Neural crest cell (in vitro differentiated cells): ENCODE data around the gene AUTS2. TPM values are rescaled to one million over a fixed set of nuclear protein-coding genes. Genes with fewer than 3 reads are reported as not detected.
A peak's percentile ranks its signal among the peaks of the same experiment; 100 is the strongest.

Experiments
- DNase-seq: peaks from one replicate; pipeline ENCODE4 v3.0.0; 2021; ENCODE audit warnings: low read depth, mixed read lengths, low spot score
- H3K27ac Mint-ChIP-seq: one replicate; pipeline ENCODE4 v1.8.0; 2021; ENCODE audit warnings: mild to moderate bottlenecking, mixed read lengths; ENCODE audit not compliant: unreplicated experiment
- H3K27me3 Mint-ChIP-seq: 2 replicates; pipeline ENCODE4 v1.8.0; 2021; ENCODE audit warnings: low read depth, mild to moderate bottlenecking, mixed read lengths
- H3K36me3 Mint-ChIP-seq: 2 replicates; pipeline ENCODE4 v1.8.0; 2021; ENCODE audit warnings: low read depth, mild to moderate bottlenecking, mixed read lengths
- H3K4me1 Mint-ChIP-seq: 2 replicates; pipeline ENCODE4 v1.8.0; 2021; ENCODE audit warnings: mixed read lengths
- H3K4me3 Mint-ChIP-seq: one replicate; pipeline ENCODE4 v1.8.0; 2021; ENCODE audit warnings: mild to moderate bottlenecking, mixed read lengths
- H3K9me3 Mint-ChIP-seq: 2 replicates; pipeline ENCODE4 v1.8.0; 2021; ENCODE audit warnings: mixed read lengths
- total RNA-seq: library from RNA; stranded (reverse); gene quantifications from 2 replicates; pipeline ENCODE4 v1.2.1, GENCODE V29; 2021
- TF ChIP-seq, protein P1 (sequence below): fragments of 200-600 bp; sonication (generic); conservative IDR thresholded peaks from 2 replicates; pipeline ENCODE4 v1.5.0; 2021; ENCODE audit warnings: antibody characterized with exemption, mild to moderate bottlenecking

Gene AUTS2
- total RNA-seq, 1 donor from 2014 or later = 152 TPM

GRCh38 chr7:70595755-70596597 lies 997.7 kb downstream of the AUTS2 start:
- Mint-ChIP-seq H3K4me3 (peak overlapping the region; percentile 81), H3K4me1 (peaks cover 18% of the 10 kb centered on the region), H3K36me3 (peaks cover 8% of the 10 kb centered on the region), H3K27me3 (peaks cover 70% of the 10 kb centered on the region), H3K9me3 (peaks cover 4% of the 10 kb centered on the region), H3K27ac (no peak overlapping the region)
- DNase-seq = no peak
- TF ChIP-seq, protein P1, sequence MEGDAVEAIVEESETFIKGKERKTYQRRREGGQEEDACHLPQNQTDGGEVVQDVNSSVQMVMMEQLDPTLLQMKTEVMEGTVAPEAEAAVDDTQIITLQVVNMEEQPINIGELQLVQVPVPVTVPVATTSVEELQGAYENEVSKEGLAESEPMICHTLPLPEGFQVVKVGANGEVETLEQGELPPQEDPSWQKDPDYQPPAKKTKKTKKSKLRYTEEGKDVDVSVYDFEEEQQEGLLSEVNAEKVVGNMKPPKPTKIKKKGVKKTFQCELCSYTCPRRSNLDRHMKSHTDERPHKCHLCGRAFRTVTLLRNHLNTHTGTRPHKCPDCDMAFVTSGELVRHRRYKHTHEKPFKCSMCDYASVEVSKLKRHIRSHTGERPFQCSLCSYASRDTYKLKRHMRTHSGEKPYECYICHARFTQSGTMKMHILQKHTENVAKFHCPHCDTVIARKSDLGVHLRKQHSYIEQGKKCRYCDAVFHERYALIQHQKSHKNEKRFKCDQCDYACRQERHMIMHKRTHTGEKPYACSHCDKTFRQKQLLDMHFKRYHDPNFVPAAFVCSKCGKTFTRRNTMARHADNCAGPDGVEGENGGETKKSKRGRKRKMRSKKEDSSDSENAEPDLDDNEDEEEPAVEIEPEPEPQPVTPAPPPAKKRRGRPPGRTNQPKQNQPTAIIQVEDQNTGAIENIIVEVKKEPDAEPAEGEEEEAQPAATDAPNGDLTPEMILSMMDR = no peak

DNA sequence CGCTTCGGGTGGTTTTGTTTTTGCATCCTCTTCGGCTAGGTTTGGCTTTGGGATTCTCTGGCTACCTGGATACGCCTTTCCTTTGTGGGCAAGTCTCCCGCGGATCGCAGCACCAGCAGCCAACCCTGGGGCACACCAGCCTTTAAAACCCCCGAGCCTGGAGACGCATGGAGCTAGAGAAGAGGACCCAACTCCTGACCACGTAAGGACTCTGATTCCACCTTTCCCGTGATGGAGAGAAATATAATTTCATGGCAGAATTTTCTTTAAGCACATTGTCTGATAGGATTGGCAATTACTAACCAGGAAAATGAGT lies 998.3 kb downstream of the AUTS2 start:
- peak overlapping the region; percentile 81 for H3K4me3 Mint-ChIP-seq
- DNase-seq = no peak
- no peak overlapping the region for H3K27ac Mint-ChIP-seq
- peaks cover 10% of the 10 kb centered on the region for H3K9me3 Mint-ChIP-seq
- H3K36me3 Mint-ChIP-seq = peaks cover 14% of the 10 kb centered on the region
- peaks cover 72% of the 10 kb centered on the region for H3K27me3 Mint-ChIP-seq
- TF ChIP-seq, protein P1 = no peak
- H3K4me1 Mint-ChIP-seq = peaks cover 18% of the 10 kb centered on the region

DNA sequence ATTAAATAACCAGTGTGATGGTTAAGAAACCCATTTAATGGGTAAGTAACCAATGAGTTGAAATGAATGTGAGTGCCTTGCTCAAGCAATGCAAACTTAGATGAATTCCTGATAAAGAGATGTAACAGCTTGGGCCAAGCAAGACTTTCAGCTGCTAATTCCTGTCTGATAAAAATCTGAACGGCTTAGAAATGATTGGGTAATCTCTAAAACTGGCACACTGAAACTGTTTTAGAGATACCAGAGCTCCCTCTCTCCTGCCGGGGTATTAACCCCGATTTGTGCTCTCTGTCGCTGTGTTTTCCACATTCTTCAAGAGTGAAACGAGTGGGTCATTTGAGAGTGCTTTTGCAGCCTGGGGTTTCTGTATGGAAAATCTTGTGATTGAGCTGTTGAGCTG lies 998.8 kb downstream of the AUTS2 start:
- Mint-ChIP-seq H3K27ac (no peak overlapping the region), H3K4me1 (peaks cover 18% of the 10 kb centered on the region), H3K9me3 (peaks cover 12% of the 10 kb centered on the region), H3K4me3 (peak overlapping the region; percentile 81), H3K27me3 (peaks cover 72% of the 10 kb centered on the region), H3K36me3 (peaks cover 15% of the 10 kb centered on the region)
- no peak for DNase-seq
- TF ChIP-seq, protein P1 = no peak

- H3K4me3 Mint-ChIP-seq = peak overlapping the region; percentile 11
- H3K9me3 Mint-ChIP-seq = peaks cover 12% of the 10 kb centered on the region
- peaks cover 23% of the 10 kb centered on the region for H3K36me3 Mint-ChIP-seq
- no peak for DNase-seq
- H3K27me3 Mint-ChIP-seq = peaks cover 61% of the 10 kb centered on the region
- H3K4me1 Mint-ChIP-seq = peaks cover 18% of the 10 kb centered on the region
- TF ChIP-seq, protein P1 = no peak
- no peak overlapping the region for H3K27ac Mint-ChIP-seq
These were observed 1000.7 kb downstream of the AUTS2 start for GRCh38 chr7:70598976-70599375.

GRCh38 chr7:70599446-70600190 lies 1001.3 kb downstream of the AUTS2 start:
- Mint-ChIP-seq H3K27me3 (peaks cover 56% of the 10 kb centered on the region), H3K4me1 (peaks cover 18% of the 10 kb centered on the region), H3K36me3 (peaks cover 27% of the 10 kb centered on the region), H3K9me3 (peaks cover 12% of the 10 kb centered on the region), H3K27ac (no peak overlapping the region), H3K4me3 (no peak overlapping the region)
- TF ChIP-seq, protein P1 = no peak
- DNase-seq = no peak
